WTC11 (cell line): Measurements from ENCODE around the gene DPP10. TPM values are rescaled to one million over a fixed set of nuclear protein-coding genes. Genes with fewer than 3 reads are reported as not detected.

ENCODE experiments used
- ATAC-seq: fragments of 200-7000 bp; cut with Tn5 transposase; 2 replicates; pipeline ENCODE4 v1.10.0; 2021; ENCODE audit warnings: mild to moderate bottlenecking, moderate library complexity
- CTCF ChIA-PET: fragments of 300-600 bp; sonication (Branson Sonifier 250); formaldehyde crosslinking; loops from one replicate; lab custom pipeline; 2021; ENCODE audit warnings: antibody characterized with exemption; lab: Charles Lee
- POLR2A ChIA-PET: fragments of 350-600 bp; sonication (Branson Sonifier 250); formaldehyde crosslinking; loops from one replicate; lab custom pipeline; 2021; ENCODE audit warnings: antibody characterized with exemption; lab: Charles Lee
- DNase-seq: peaks from one replicate; pipeline ENCODE4 v3.0.0; 2021; ENCODE audit warnings: low spot score
- H3K27ac Mint-ChIP-seq: 2 replicates; pipeline ENCODE4 v1.8.0; 2021; ENCODE audit warnings: mixed read lengths
- H3K27me3 Mint-ChIP-seq: 2 replicates; pipeline ENCODE4 v1.8.0; 2021; ENCODE audit warnings: low read depth, mild to moderate bottlenecking, moderate library complexity, mixed read lengths
- H3K36me3 Mint-ChIP-seq: 2 replicates; pipeline ENCODE4 v1.8.0; 2021; ENCODE audit warnings: mixed read lengths
- H3K4me1 Mint-ChIP-seq: 2 replicates; pipeline ENCODE4 v1.8.0; 2022; ENCODE audit warnings: mixed read lengths
- H3K4me3 Mint-ChIP-seq: 2 replicates; pipeline ENCODE4 v1.8.0; 2021; ENCODE audit warnings: mild to moderate bottlenecking, moderate library complexity, mixed read lengths
- H3K9me3 Mint-ChIP-seq: 2 replicates; pipeline ENCODE4 v1.8.0; 2021; ENCODE audit warnings: mixed read lengths
- AFF4 ChIP-seq: sonication (generic); formaldehyde crosslinking; IDR thresholded peaks from 2 replicates; pipeline ENCODE4 v1.8.1; 2023; ENCODE audit warnings: mild to moderate bottlenecking, missing genetic modification reagents, borderline replicate concordance
- ATF3 ChIP-seq: sonication (generic); formaldehyde crosslinking; conservative IDR thresholded peaks from 2 replicates; pipeline ENCODE4 v1.8.1; 2022; ENCODE audit warnings: mild to moderate bottlenecking, missing genetic modification reagents
- CDX4 ChIP-seq: fragments of 250-450 bp; sonication (Bioruptor Pico); IDR thresholded peaks from 2 replicates; pipeline ENCODE4 v1.9.0; 2021; ENCODE audit warnings: moderate library complexity, mild to moderate bottlenecking, inconsistent platforms, borderline replicate concordance
- ELF4 ChIP-seq: sonication (generic); formaldehyde crosslinking; IDR thresholded peaks from 2 replicates; pipeline ENCODE4 v1.8.1; 2022; ENCODE audit warnings: low read depth, mild to moderate bottlenecking, moderate library complexity, missing genetic modification reagents
- NFE2L1 ChIP-seq: sonication (generic); formaldehyde crosslinking; IDR thresholded peaks from 2 replicates; pipeline ENCODE4 v1.8.1; 2023; ENCODE audit warnings: missing genetic modification reagents
- PRRX2 ChIP-seq: fragments of 250-450 bp; sonication (Bioruptor Pico); IDR thresholded peaks from 2 replicates; pipeline ENCODE4 v1.8.0; 2021; ENCODE audit warnings: mild to moderate bottlenecking
- SMAD4 ChIP-seq: sonication (generic); formaldehyde crosslinking; IDR thresholded peaks from 2 replicates; pipeline ENCODE4 v1.8.0; 2022; ENCODE audit warnings: mild to moderate bottlenecking, missing genetic modification reagents
- SP1 ChIP-seq: sonication (generic); formaldehyde crosslinking; conservative IDR thresholded peaks from 2 replicates; pipeline ENCODE4 v1.8.1; 2022; ENCODE audit warnings: missing genetic modification reagents
- ZBTB43 ChIP-seq: sonication (generic); formaldehyde crosslinking; IDR thresholded peaks from 2 replicates; pipeline ENCODE4 v1.8.1; 2023; ENCODE audit warnings: mild to moderate bottlenecking, missing genetic modification reagents
- ZNF281 ChIP-seq: sonication (generic); formaldehyde crosslinking; IDR thresholded peaks from 2 replicates; pipeline ENCODE4 v1.8.0; 2023; ENCODE audit warnings: mild to moderate bottlenecking, missing genetic modification reagents
- ZNF317 ChIP-seq: sonication (generic); formaldehyde crosslinking; IDR thresholded peaks from 2 replicates; pipeline ENCODE4 v1.8.1; 2023; ENCODE audit warnings: low read depth, mild to moderate bottlenecking, moderate library complexity, missing genetic modification reagents, borderline replicate concordance
- ZSCAN18 ChIP-seq: fragments of 250-450 bp; sonication (Bioruptor Pico); IDR thresholded peaks from 2 replicates; pipeline ENCODE4 v2.1.2; 2022; ENCODE audit warnings: mild to moderate bottlenecking, moderate library complexity
- total RNA-seq: library from RNA; stranded (reverse); gene quantifications from 3 replicates; pipeline ENCODE4 v1.2.3, GENCODE V29; 2021

Gene DPP10
- total RNA-seq, 1 experiment from 2014 or later = 4.0 TPM

GRCh38 chr2:114940785-114941458, 498.5 kb downstream of the DPP10 start (continued):
- no peak for TF ChIP-seq ZNF281 (CRISPR knock-in tag)

- Mint-ChIP-seq H3K27ac (no peak overlapping the region), H3K4me1 (peaks cover 1% of the 10 kb centered on the region; the same call in 1 of the 2 replicates), H3K36me3 (peaks cover 6% of the 10 kb centered on the region), H3K27me3 (no peaks in the 10 kb centered on the region), H3K4me3 (no peak overlapping the region), H3K9me3 (peaks cover 33% of the 10 kb centered on the region)
- ATAC-seq (no peak), DNase-seq (no peak)
- TF ChIP-seq SMAD4 (CRISPR knock-in tag) = no peak
- TF ChIP-seq ZBTB43 (CRISPR knock-in tag) = no peak
- no peak for TF ChIP-seq AFF4 (CRISPR knock-in tag)
- TF ChIP-seq ZNF317 (CRISPR knock-in tag) = no peak
- no peak for TF ChIP-seq ATF3 (CRISPR knock-in tag)
- TF ChIP-seq SP1 (CRISPR knock-in tag) = no peak
- no peak for TF ChIP-seq ZSCAN18 (CRISPR knock-in tag)
- TF ChIP-seq PRRX2 (CRISPR knock-in tag) = no peak
- no peak for TF ChIP-seq CDX4 (CRISPR knock-in tag)
- no peak for TF ChIP-seq NFE2L1 (CRISPR knock-in tag)
- no peak for TF ChIP-seq ELF4 (CRISPR knock-in tag)
- POLR2A ChIA-PET = interaction anchor here (0.6 to 0.7 kb wide), 2 partner anchors 12 to 46 kb away, joined by 5 to 6 read pairs; no protein-coding TSS in a partner anchor
- CTCF ChIA-PET = no interaction called here
Observed at GRCh38 chr2:114949228-114949804, 506.9 kb downstream of the DPP10 start.
